ENCODE data around the gene GPR42.

DNA sequence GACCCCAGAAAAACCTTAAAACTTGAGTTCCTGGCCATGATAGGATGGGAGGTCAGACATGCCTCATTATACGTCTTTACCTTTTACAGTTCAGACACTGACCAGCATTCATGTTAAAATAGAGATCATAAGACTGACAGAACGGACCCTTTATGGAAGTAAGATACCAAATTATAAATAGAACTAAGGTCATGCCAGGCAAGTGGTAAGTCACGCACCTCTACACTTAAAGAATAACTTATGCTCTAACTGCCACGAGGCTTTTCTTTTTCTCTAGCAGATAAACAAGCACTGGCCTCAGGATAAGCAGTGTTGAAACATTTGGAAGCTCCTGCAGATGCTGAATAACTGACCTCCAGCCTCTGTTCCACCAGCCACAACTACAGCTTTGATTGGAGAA lies 28.4 kb downstream of the GPR42 start:
- TF ChIP-seq, protein P1, sequence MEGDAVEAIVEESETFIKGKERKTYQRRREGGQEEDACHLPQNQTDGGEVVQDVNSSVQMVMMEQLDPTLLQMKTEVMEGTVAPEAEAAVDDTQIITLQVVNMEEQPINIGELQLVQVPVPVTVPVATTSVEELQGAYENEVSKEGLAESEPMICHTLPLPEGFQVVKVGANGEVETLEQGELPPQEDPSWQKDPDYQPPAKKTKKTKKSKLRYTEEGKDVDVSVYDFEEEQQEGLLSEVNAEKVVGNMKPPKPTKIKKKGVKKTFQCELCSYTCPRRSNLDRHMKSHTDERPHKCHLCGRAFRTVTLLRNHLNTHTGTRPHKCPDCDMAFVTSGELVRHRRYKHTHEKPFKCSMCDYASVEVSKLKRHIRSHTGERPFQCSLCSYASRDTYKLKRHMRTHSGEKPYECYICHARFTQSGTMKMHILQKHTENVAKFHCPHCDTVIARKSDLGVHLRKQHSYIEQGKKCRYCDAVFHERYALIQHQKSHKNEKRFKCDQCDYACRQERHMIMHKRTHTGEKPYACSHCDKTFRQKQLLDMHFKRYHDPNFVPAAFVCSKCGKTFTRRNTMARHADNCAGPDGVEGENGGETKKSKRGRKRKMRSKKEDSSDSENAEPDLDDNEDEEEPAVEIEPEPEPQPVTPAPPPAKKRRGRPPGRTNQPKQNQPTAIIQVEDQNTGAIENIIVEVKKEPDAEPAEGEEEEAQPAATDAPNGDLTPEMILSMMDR (IDR thresholded peaks at IDR 0.05 in 2 of 3, conservative IDR thresholded peaks at IDR 0.05 in 1 of 3; ENCODE audit: borderline replicate concordance in 1 of 3, insufficient read depth in 1 of 3, low read depth in 2 of 3, low read length in 2 of 3): no peak
- no peak for TF ChIP-seq POLR2A (IDR thresholded peaks at IDR 0.05; ENCODE audit: borderline replicate concordance, extremely low read depth, insufficient read depth, insufficient read length)
- TF ChIP-seq POLR2AphosphoS5 (IDR thresholded peaks at IDR 0.05; ENCODE audit: low read depth, low read length): no peak
- no peak for TF ChIP-seq EGR1 (IDR thresholded peaks at IDR 0.05; ENCODE audit: low read depth)
- TF ChIP-seq SP1 (IDR thresholded peaks at IDR 0.05; ENCODE audit: low read depth): no peak
- TF ChIP-seq, protein P2, sequence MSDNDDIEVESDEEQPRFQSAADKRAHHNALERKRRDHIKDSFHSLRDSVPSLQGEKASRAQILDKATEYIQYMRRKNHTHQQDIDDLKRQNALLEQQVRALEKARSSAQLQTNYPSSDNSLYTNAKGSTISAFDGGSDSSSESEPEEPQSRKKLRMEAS (IDR thresholded peaks at IDR 0.05): no peak
- TF ChIP-seq EZH2 (IDR thresholded peaks at IDR 0.05): no peak
